HCT116 (cell line): ENCODE measurements around the gene PODNL1.

Experiments
- ATF3 ChIP-seq: IDR thresholded peaks from 2 replicates; pipeline ENCODE4 v1.6.1; 2012
- EGR1 ChIP-seq: IDR thresholded peaks from 2 replicates; pipeline ENCODE4 v1.6.1; 2012; ENCODE audit warnings: low read depth
- EZH2 ChIP-seq: fragments of 200-600 bp; sonication (generic); IDR thresholded peaks from 2 replicates; pipeline ENCODE4 v1.6.1; 2017; ENCODE audit warnings: antibody characterized with exemption, mixed run types
- EZH2phosphoT487 ChIP-seq: fragments of 200-600 bp; IDR thresholded peaks from 2 replicates; pipeline ENCODE4 v1.6.1; 2018; ENCODE audit warnings: antibody characterized with exemption, borderline replicate concordance
- MAX ChIP-seq: IDR thresholded peaks from 2 replicates; pipeline ENCODE4 v1.6.1; 2012
- POLR2A ChIP-seq: IDR thresholded peaks from 2 replicates; pipeline ENCODE4 v1.7.0; 2011; ENCODE audit warnings: borderline replicate concordance; ENCODE audit not compliant: insufficient read depth, insufficient read length; ENCODE audit errors: extremely low read depth
- POLR2AphosphoS5 ChIP-seq: IDR thresholded peaks from 2 replicates; pipeline ENCODE4 v1.6.1; 2011; ENCODE audit warnings: mild to moderate bottlenecking, low read depth, low read length, moderate library complexity
- SIN3A ChIP-seq: IDR thresholded peaks from 2 replicates; pipeline ENCODE4 v1.6.1; 2012; ENCODE audit warnings: low read depth
- SP1 ChIP-seq: IDR thresholded peaks from 2 replicates; pipeline ENCODE4 v1.6.1; 2012; ENCODE audit warnings: low read depth
- YY1 ChIP-seq: IDR thresholded peaks from 2 replicates; pipeline ENCODE4 v1.6.1; 2011; ENCODE audit warnings: low read length, low read depth, moderate library complexity, mild to moderate bottlenecking; ENCODE audit not compliant: insufficient replicate concordance; ENCODE audit errors: extremely low read depth
- ZNF274 ChIP-seq: fragments of 200-500 bp; sonication (Bioruptor generic); IDR thresholded peaks from 2 replicates; pipeline ENCODE4 v1.6.1; 2014; ENCODE audit warnings: mild to moderate bottlenecking, low read depth, low read length, inconsistent platforms
- TF ChIP-seq, protein P1 (sequence below), 3 experiments: fragments of 200-600 bp in 1 of 3; sonication (generic) in 1 of 3; IDR thresholded peaks in 2 of 3; conservative IDR thresholded peaks in 1 of 3; 2 replicates each; pipeline ENCODE4 v1.5.1; 2012 to 2017; ENCODE audit warnings: low read depth in 2 of 3, low read length in 2 of 3, antibody characterized with exemption in 1 of 3, borderline replicate concordance in 1 of 3, control low read depth in 1 of 3, mild to moderate bottlenecking in 1 of 3, mixed read lengths in 1 of 3, mixed run types in 1 of 3, moderate library complexity in 1 of 3; ENCODE audit not compliant: insufficient read depth in 1 of 3
- TF ChIP-seq, protein P2 (sequence below): IDR thresholded peaks from 2 replicates; pipeline ENCODE4 v1.6.1; 2011; ENCODE audit warnings: mild to moderate bottlenecking, low read length, moderate library complexity; ENCODE audit not compliant: insufficient replicate concordance; ENCODE audit errors: extremely low read depth
- TF ChIP-seq, protein P3 (sequence below): IDR thresholded peaks from 2 replicates; pipeline ENCODE4 v1.6.1; 2012; ENCODE audit warnings: low read depth

DNA sequence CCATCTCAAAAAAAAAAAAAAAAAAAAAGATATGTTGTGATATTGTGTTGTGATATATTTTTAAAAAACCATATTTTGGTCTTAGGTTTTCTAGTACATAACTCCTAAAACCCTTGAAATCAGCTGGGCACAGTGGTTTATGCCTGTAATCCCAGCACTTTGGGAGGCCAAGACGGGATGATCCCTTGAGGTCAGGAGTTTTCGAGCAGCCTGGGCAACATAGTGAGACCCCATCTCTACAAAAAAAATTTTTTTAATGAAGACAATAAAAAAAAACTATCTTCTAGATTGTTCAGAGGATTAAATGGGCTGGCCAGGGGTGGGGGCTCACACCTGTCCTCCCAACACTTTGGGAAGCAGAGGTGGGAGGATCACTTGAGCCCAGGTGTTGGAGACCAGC lies 12.8 kb upstream of the PODNL1 start:
- TF ChIP-seq SIN3A, result no peak
- TF ChIP-seq, protein P1, sequence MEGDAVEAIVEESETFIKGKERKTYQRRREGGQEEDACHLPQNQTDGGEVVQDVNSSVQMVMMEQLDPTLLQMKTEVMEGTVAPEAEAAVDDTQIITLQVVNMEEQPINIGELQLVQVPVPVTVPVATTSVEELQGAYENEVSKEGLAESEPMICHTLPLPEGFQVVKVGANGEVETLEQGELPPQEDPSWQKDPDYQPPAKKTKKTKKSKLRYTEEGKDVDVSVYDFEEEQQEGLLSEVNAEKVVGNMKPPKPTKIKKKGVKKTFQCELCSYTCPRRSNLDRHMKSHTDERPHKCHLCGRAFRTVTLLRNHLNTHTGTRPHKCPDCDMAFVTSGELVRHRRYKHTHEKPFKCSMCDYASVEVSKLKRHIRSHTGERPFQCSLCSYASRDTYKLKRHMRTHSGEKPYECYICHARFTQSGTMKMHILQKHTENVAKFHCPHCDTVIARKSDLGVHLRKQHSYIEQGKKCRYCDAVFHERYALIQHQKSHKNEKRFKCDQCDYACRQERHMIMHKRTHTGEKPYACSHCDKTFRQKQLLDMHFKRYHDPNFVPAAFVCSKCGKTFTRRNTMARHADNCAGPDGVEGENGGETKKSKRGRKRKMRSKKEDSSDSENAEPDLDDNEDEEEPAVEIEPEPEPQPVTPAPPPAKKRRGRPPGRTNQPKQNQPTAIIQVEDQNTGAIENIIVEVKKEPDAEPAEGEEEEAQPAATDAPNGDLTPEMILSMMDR (IDR thresholded peaks at IDR 0.05 in 2 of 3, conservative IDR thresholded peaks at IDR 0.05 in 1 of 3; ENCODE audit: borderline replicate concordance in 1 of 3, insufficient read depth in 1 of 3, low read depth in 2 of 3, low read length in 2 of 3), result no peak
- no peak for TF ChIP-seq EZH2
- no peak for TF ChIP-seq POLR2AphosphoS5
- TF ChIP-seq EGR1, result no peak
- TF ChIP-seq POLR2A, result no peak
- no peak for TF ChIP-seq ZNF274
- no peak for TF ChIP-seq MAX
- TF ChIP-seq, protein P2, sequence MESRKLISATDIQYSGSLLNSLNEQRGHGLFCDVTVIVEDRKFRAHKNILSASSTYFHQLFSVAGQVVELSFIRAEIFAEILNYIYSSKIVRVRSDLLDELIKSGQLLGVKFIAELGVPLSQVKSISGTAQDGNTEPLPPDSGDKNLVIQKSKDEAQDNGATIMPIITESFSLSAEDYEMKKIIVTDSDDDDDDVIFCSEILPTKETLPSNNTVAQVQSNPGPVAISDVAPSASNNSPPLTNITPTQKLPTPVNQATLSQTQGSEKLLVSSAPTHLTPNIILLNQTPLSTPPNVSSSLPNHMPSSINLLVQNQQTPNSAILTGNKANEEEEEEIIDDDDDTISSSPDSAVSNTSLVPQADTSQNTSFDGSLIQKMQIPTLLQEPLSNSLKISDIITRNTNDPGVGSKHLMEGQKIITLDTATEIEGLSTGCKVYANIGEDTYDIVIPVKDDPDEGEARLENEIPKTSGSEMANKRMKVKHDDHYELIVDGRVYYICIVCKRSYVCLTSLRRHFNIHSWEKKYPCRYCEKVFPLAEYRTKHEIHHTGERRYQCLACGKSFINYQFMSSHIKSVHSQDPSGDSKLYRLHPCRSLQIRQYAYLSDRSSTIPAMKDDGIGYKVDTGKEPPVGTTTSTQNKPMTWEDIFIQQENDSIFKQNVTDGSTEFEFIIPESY, result no peak
- TF ChIP-seq EZH2phosphoT487, result no peak
- no peak for TF ChIP-seq YY1
- TF ChIP-seq, protein P3, sequence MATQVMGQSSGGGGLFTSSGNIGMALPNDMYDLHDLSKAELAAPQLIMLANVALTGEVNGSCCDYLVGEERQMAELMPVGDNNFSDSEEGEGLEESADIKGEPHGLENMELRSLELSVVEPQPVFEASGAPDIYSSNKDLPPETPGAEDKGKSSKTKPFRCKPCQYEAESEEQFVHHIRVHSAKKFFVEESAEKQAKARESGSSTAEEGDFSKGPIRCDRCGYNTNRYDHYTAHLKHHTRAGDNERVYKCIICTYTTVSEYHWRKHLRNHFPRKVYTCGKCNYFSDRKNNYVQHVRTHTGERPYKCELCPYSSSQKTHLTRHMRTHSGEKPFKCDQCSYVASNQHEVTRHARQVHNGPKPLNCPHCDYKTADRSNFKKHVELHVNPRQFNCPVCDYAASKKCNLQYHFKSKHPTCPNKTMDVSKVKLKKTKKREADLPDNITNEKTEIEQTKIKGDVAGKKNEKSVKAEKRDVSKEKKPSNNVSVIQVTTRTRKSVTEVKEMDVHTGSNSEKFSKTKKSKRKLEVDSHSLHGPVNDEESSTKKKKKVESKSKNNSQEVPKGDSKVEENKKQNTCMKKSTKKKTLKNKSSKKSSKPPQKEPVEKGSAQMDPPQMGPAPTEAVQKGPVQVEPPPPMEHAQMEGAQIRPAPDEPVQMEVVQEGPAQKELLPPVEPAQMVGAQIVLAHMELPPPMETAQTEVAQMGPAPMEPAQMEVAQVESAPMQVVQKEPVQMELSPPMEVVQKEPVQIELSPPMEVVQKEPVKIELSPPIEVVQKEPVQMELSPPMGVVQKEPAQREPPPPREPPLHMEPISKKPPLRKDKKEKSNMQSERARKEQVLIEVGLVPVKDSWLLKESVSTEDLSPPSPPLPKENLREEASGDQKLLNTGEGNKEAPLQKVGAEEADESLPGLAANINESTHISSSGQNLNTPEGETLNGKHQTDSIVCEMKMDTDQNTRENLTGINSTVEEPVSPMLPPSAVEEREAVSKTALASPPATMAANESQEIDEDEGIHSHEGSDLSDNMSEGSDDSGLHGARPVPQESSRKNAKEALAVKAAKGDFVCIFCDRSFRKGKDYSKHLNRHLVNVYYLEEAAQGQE, result no peak
- TF ChIP-seq SP1, result no peak
- no peak for TF ChIP-seq ATF3
